HG03354 (cell line): Measurements from ENCODE around the gene NT5C3B.
"Not testable (repeated sequence)": the region's sequence is repeated elsewhere in the genome, so short reads cannot be mapped to it uniquely, and the experiment has no call there.

ENCODE experiments used
- ATAC-seq: cut with Tn5 transposase; IDR thresholded peaks from one replicate; pipeline ENCODE4 v1.9.1; 2021; ENCODE audit warnings: mild to moderate bottlenecking; ENCODE audit not compliant: unreplicated experiment, poor library complexity, severe bottlenecking

NT5C3B gene

GRCh38 chr17:41786227-41787020 lies 49.6 kb downstream of the NT5C3B start, which contains the start of gene JUP:
TSS of gene JUP (minus strand) at chr17:41786711. CDS start at chr17:41771854, 14,857 bp downstream.
- ATAC-seq: peak; percentile 81

DNA sequence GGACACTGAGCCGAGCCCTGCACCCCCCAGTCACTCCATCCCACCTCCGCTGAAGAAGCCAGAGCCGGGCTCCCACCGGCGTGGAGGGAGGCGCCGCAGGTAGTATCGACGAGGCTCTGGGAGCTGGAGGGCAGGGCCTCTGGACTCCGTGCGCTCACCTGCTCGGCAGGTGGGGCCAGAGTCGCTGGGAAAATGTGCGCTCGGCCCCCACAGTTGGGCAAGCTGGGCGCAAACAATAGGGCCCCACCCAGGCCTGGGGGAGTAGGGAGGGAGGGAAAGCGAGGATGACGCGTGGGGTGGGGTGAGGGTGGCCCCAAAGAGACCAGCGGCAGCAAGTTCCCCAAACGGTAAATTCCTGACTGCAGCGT lies 50.2 kb downstream of the NT5C3B start:
- no peak for ATAC-seq

- no peak for ATAC-seq
Observed at GRCh38 chr17:41785091-41785858, 50.8 kb downstream of the NT5C3B start.

DNA sequence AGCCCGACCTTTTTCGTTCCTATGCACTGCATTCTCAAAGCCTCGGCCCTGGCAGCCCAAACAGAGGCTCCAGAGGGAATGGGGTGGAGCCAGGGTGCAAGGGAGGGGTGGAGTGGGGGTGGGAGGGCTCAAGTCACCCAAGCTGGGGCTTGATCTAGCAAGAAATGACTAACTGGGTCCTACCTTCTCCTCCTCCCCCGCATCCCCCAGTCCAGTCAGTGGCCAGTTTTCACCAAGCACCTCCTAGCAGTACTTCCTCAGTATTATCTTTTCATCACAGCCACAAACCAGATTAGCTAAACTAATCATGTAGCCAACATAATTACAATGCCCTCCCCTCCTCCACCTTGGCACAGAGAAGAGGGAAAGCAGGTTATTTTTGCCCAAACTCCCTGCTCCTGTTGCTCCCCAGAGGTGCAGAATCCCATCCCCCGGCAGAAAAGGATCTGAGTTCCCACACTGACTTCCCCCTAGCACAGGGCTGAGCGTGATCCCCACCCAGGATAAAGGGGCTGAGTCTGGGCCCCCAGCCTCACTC lies 51.8 kb downstream of the NT5C3B start:
- ATAC-seq: no peak

- ATAC-seq: no peak
Observed at GRCh38 chr17:41782142-41782541, 53.9 kb downstream of the NT5C3B start.

- ATAC-seq: no peak
Observed at GRCh38 chr17:41781404-41782110, 54.5 kb downstream of the NT5C3B start.

DNA sequence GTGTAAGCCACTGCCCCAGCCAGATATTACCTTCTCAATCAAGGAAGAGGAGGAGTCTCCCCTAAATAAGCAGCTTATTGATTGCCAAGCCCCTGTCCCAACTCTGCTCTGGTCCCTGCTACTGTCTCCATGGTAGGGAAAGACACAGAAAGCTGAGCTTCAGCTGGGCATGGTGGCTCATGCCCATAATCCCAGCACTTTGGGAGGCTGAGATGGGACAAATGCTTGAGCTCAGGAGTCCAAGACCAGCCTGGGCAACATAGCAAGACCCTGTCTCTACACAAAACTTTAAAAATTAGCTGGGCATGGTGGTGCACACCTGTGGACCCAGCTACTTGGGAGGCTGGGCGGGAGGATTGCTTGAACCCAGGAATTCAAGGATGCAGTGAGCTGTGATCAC lies 56.1 kb downstream of the NT5C3B start:
- no peak for ATAC-seq

DNA sequence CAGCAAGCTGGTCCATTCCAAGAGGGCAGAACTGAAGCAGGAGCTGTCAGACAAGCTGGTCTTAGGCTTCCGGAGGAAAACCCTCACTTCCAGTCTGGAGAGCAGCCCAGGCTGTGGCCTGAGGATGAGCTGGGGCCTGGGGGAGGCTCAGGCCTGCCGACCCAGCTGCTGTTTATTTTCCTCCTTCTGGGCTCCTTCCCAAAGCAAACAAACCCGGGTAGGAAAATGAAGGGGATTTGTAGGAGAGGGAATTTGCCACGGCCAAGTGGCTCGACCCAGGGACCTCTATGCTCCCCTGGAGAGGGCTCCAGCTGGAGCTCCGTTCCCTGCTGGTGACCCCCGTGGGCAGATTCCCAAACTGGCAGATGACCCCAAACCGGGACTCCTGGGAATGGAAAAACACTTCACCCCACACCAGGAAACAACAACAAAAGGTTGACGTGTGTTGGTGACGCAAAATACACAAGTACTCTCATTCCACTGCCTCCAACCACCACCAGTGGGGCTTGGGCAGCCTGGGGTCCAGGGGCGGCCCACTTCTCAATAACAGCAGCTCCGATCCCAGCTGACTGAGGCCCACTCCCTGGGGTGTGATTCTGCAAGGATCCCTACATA lies 58.4 kb downstream of the NT5C3B start:
- no peak for ATAC-seq

- ATAC-seq: no peak
Observed at GRCh38 chr17:41777157-41777573, 58.9 kb downstream of the NT5C3B start.

GRCh38 chr17:41776262-41776900 lies 59.7 kb downstream of the NT5C3B start:
- not testable (repeated sequence) for ATAC-seq

DNA sequence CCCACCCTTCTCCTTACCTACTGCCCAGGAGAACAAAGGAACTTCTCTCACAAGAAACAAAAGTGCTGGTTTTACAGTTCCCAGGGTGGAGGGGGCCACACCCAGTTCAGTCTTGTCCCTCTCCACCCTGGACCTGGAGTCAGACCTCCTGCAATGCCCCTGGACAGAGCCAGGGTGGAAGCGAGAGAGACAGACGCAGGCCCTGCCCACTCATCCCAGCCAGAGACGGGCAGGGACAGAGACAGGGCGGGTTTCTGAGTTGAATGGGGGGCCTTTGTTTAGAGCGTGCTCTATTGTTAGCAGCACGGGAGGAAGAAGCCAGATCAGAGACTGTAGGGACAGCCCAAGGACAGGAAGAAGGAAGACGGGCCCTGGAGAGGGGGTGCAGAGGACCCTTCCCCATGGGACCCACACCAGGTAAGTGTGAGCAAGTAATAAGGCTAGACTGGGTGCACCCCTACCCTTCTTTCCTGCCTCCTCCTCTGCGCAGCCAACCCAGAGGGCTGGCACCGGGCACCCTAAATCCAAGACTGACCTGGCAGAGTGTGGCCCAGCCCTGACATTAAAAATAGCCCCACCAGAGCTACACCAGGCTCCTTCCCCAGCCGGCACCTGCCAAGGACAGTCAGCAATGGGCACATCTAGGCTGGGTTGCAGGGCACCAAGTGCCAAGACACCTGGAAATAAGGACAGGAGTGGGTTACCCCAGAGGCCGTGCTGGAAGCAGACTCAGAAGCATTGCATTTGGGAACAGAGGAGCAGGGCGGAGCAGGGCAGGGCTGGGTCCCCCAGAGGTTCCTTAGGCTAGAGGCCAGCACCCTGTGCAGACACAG lies 60.4 kb downstream of the NT5C3B start:
- no peak for ATAC-seq
